Naive thymus-derived CD4-positive, alpha-beta T cell (primary cell): Measurements from ENCODE around the gene CHKA. TPM values are rescaled to one million over a fixed set of nuclear protein-coding genes. Genes with fewer than 3 reads are reported as not detected.

Source experiments
- ATAC-seq: fragments of 150-1000 bp; cut with Tn5 transposase; 2 replicates; pipeline ENCODE4 v1.10.0; 2021; ENCODE audit warnings: mild to moderate bottlenecking, moderate library complexity
- CTCF ChIA-PET: fragments of 350-600 bp; sonication (Branson Sonifier 250); formaldehyde crosslinking; loops from one replicate; lab custom pipeline; 2021; ENCODE audit warnings: antibody characterized with exemption; lab: Charles Lee
- POLR2A ChIA-PET: fragments of 350-600 bp; sonication (Branson Sonifier 250); formaldehyde crosslinking; loops from one replicate; lab custom pipeline; 2021; ENCODE audit warnings: antibody characterized with exemption, inconsistent platforms; lab: Charles Lee
- DNase-seq, 9 donors: peaks; one replicate each; pipeline versions ENCODE4 v3.0.0 to v3.0.0-alpha.2; 2020 to 2022; ENCODE audit warnings: mixed read lengths in 1 of 9
- H3K27ac ChIP-seq: one replicate; pipeline ENCODE4 v1.7.0; 2013; ENCODE audit warnings: mild to moderate bottlenecking, low read depth, low read length, moderate library complexity
- H3K27me3 ChIP-seq, 2 donors: one replicate each; pipeline ENCODE4 v1.7.0; 2013; ENCODE audit warnings: low read length in 2 of 2, mild to moderate bottlenecking in 2 of 2, moderate library complexity in 2 of 2; ENCODE audit not compliant: control insufficient read depth in 2 of 2, insufficient read depth in 2 of 2
- H3K36me3 ChIP-seq, 3 experiments: 1 replicate in 2 of 3; 2 replicates in 1 of 3; pipeline ENCODE4 v1.7.0; 2013; ENCODE audit warnings: low read length in 3 of 3, mild to moderate bottlenecking in 3 of 3, moderate library complexity in 1 of 3; ENCODE audit not compliant: insufficient read depth in 3 of 3, control insufficient read depth in 2 of 3
- H3K4me1 ChIP-seq, 2 donors: one replicate each; pipeline ENCODE4 v1.7.0; 2013; ENCODE audit warnings: low read length in 2 of 2, mild to moderate bottlenecking in 2 of 2, moderate library complexity in 1 of 2; ENCODE audit not compliant: control insufficient read depth in 2 of 2, insufficient read depth in 2 of 2
- H3K4me3 ChIP-seq: 2 replicates; pipeline ENCODE4 v1.7.0; 2013; ENCODE audit warnings: mild to moderate bottlenecking, low read length
- H3K9me3 ChIP-seq, 3 experiments: 1 replicate in 2 of 3; 2 replicates in 1 of 3; pipeline ENCODE4 v1.7.0; 2013; ENCODE audit warnings: low read length in 3 of 3; ENCODE audit not compliant: control insufficient read depth in 2 of 3
- H3K27ac Mint-ChIP-seq, 9 donors: one replicate each; pipeline ENCODE4 v1.8.0; 2020 to 2022; ENCODE audit warnings: mixed read lengths in 9 of 9, mild to moderate bottlenecking in 8 of 9, moderate library complexity in 5 of 9, inconsistent platforms in 2 of 9
- H3K27me3 Mint-ChIP-seq, 5 donors: one replicate each; pipeline ENCODE4 v1.8.0; 2021 to 2022; ENCODE audit warnings: mixed read lengths in 5 of 5, mild to moderate bottlenecking in 1 of 5
- H3K36me3 Mint-ChIP-seq, 5 donors: one replicate each; pipeline ENCODE4 v1.8.0; 2020 to 2022; ENCODE audit warnings: mixed read lengths in 5 of 5, mild to moderate bottlenecking in 3 of 5, inconsistent platforms in 1 of 5
- H3K4me1 Mint-ChIP-seq, 7 donors: one replicate each; pipeline ENCODE4 v1.8.0; 2020 to 2022; ENCODE audit warnings: mixed read lengths in 7 of 7, mild to moderate bottlenecking in 3 of 7, inconsistent platforms in 1 of 7
- H3K4me3 Mint-ChIP-seq, 10 donors: one replicate each; pipeline ENCODE4 v1.8.0; 2020 to 2022; ENCODE audit warnings: mild to moderate bottlenecking in 10 of 10, mixed read lengths in 10 of 10, moderate library complexity in 6 of 10, inconsistent platforms in 2 of 10
- H3K9me3 Mint-ChIP-seq, 11 donors: one replicate each; pipeline ENCODE4 v1.8.0; 2020 to 2022; ENCODE audit warnings: mixed read lengths in 11 of 11, mild to moderate bottlenecking in 4 of 11, inconsistent platforms in 1 of 11, moderate library complexity in 1 of 11
- intact Hi-C, 2 donors: fragments of 100-400 bp; cut with micrococcal nuclease; formaldehyde crosslinking; loops; one replicate each; pipeline ENCODE4 v1.15.1; 2023
- polyA plus RNA-seq, 2 donors: library from polyadenylated mRNA; unstranded; fragments of 300-500 nt; fragmentation: Illumina TruSeq; gene quantifications; one replicate each; pipeline ENCODE4 v1.2.3, GENCODE V29; 2021
- total RNA-seq, 6 experiments: library from RNA in 5 of 6; stranded (reverse) in 5 of 6; gene quantifications; 1 replicate in 5 of 6; 2 replicates in 1 of 6; pipeline ENCODE4 v1.2.3 and lab custom pipeline; 2021 to 2026

CHKA gene
- total and polyA plus RNA-seq, 7 experiments from 2014 or later, result 1.4 to 31.3 (median 7.1) TPM

DNA sequence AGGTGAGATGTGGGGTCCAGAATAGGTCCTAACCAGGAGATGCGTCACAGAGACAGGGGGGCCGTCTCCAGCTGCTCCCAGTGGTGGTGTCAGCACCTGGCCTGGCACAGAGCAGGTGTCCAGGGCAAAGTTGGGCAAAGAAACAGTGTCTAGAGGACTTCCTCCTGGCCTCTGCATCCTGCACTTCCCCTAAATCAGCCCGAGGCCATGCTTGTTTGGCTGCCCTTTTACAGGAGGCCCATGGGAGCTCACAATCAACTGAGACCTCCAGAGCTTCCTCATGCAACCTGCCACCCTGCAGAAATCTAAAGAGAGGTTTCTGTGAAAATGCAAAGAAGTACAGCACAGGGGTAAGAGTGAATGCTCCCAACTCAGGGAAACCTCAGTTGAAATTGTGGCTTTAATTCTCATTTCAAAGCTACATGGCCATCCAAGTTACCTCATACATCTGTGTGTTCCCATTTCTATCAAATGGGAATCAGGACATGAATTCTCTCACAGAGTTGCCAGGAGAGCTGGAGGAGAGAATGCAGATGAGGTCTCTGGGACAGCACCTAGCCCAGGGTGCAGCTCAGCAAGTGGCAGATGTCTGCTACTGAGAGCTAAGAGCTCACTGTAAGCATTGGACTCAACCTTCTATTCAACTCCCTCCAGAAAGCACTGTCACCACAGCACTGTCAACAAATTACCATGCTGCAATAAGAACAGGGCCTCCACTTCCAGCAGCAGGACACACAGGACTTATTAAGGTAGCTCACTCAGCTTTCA is 49.7 kb downstream of the CHKA start:
- DNase-seq (no peak), ATAC-seq (peak; percentile 20)
- ChIA-PET POLR2A (no interaction called here), CTCF (no interaction called here)
- Histone ChIP-seq H3K9me3 (no peaks in the 10 kb centered on the region), H3K4me3 (no peak overlapping the region), H3K27me3 (no peaks in the 10 kb centered on the region), H3K27ac (no peak overlapping the region), H3K36me3 (peaks cover 0 to 20% (median 0%) of the 10 kb centered on the region in 3 experiments), H3K4me1 (no peaks in the 10 kb centered on the region)
- H3K4me3 Mint-ChIP-seq, result no peak overlapping the region
- H3K4me1 Mint-ChIP-seq, result no peaks in the 10 kb centered on the region
- H3K36me3 Mint-ChIP-seq, result peaks cover 0 to 36% (median 10%) of the 10 kb centered on the region in 5 donors
- H3K9me3 Mint-ChIP-seq, result peaks cover 0 to 2% (median 0%) of the 10 kb centered on the region in 11 donors
- no peaks in the 10 kb centered on the region for H3K27me3 Mint-ChIP-seq
- intact Hi-C loops, result no loop called here
- peak overlapping the region in 1 of 9 donors; percentile 32 for H3K27ac Mint-ChIP-seq

DNA sequence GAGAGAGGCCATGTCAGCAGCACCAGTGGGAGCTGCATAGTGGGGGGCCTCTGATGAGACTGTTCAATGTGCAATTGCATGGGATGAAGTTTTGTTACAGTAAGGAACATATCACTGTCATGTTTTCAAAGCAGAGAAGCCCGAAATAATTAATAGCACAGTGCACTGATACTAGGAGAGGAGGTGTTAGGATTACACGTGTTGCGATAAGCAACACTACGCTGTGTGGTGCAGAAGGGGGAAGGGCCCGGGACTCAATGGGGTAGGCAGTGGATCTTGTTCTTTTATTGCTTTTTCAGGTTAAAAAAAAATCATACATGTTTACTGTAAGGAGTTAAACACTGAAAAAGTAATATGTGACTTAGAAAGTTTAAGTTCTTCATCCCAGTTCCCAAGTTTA is 53.2 kb downstream of the CHKA start:
- Histone ChIP-seq H3K4me3 (no peak overlapping the region), H3K4me1 (no peaks in the 10 kb centered on the region), H3K27me3 (no peaks in the 10 kb centered on the region), H3K36me3 (peaks cover 0 to 23% (median 0%) of the 10 kb centered on the region in 3 experiments), H3K27ac (no peak overlapping the region), H3K9me3 (no peaks in the 10 kb centered on the region)
- intact Hi-C loops, result no loop called here
- H3K27me3 Mint-ChIP-seq, result no peaks in the 10 kb centered on the region
- CTCF ChIA-PET, result no interaction called here
- no peak overlapping the region for H3K4me3 Mint-ChIP-seq
- DNase-seq, result no peak
- no peaks in the 10 kb centered on the region for H3K9me3 Mint-ChIP-seq
- peaks cover 0 to 55% (median 15%) of the 10 kb centered on the region in 5 donors for H3K36me3 Mint-ChIP-seq
- H3K4me1 Mint-ChIP-seq, result no peaks in the 10 kb centered on the region
- peak overlapping the region in 1 of 9 donors; percentile 21 for H3K27ac Mint-ChIP-seq
- ATAC-seq, result no peak
- POLR2A ChIA-PET, result interaction anchor here (0.9 kb wide), 1 partner anchor 31 kb away, joined by 3 read pairs; no protein-coding TSS in a partner anchor

DNA sequence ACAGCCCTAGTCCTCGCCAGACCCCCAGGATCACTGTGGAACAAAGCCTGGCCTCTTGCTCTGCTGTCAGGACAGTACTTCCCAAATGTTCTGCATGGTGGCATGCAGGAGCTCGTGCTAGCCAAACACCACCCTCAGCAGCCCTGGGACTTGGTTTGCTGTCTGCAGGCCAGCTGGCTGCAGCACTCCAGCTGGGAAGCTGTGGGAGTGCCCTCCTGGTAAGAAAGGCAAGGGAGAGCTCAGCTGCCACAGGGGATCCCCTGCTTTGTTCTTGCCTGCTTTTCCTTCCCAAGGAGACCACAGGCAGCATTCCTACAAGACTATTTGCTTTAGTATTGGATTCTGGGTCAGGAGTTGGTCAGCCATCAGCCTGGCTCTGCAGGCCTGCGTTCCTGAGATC is 54.4 kb downstream of the CHKA start:
- no peaks in the 10 kb centered on the region for H3K9me3 Mint-ChIP-seq
- DNase-seq, result no peak
- CTCF ChIA-PET, result no interaction called here
- ATAC-seq, result no peak
- Histone ChIP-seq H3K9me3 (no peaks in the 10 kb centered on the region), H3K27me3 (no peaks in the 10 kb centered on the region), H3K36me3 (peaks cover 0 to 23% (median 0%) of the 10 kb centered on the region in 3 experiments), H3K4me1 (no peaks in the 10 kb centered on the region), H3K4me3 (no peak overlapping the region), H3K27ac (no peak overlapping the region)
- POLR2A ChIA-PET, result no interaction called here
- no peak overlapping the region for H3K4me3 Mint-ChIP-seq
- no peaks in the 10 kb centered on the region for H3K27me3 Mint-ChIP-seq
- H3K36me3 Mint-ChIP-seq, result peaks cover 0 to 53% (median 15%) of the 10 kb centered on the region in 5 donors
- H3K4me1 Mint-ChIP-seq, result no peaks in the 10 kb centered on the region
- H3K27ac Mint-ChIP-seq, result no peak overlapping the region
- intact Hi-C loops, result no loop called here

DNA sequence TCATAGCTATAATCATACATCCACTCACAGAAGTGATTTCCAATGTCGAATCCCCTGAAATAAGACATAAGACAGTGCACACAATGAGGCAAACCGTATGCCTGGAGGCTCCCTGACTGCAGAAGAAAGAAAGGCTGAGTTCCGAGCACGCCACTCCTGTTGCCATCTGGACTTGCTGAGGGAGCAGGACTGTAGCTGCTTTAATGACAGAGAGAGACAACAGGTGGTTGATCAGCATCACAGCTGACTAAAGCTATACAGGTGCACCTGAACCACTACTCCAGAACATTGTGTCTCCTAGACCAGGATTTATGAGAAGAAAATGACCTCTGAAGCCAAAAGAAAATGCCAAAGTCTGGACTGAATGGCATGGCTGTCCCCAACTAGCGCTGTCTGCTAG is 55.3 kb downstream of the CHKA start:
- no peaks in the 10 kb centered on the region for H3K4me1 Mint-ChIP-seq
- Histone ChIP-seq H3K36me3 (peaks cover 0 to 19% (median 0%) of the 10 kb centered on the region in 3 experiments), H3K9me3 (no peaks in the 10 kb centered on the region), H3K27me3 (no peaks in the 10 kb centered on the region), H3K4me3 (no peak overlapping the region), H3K4me1 (no peaks in the 10 kb centered on the region), H3K27ac (no peak overlapping the region)
- H3K36me3 Mint-ChIP-seq, result peaks cover 0 to 56% (median 16%) of the 10 kb centered on the region in 5 donors
- ATAC-seq (no peak), DNase-seq (no peak)
- intact Hi-C loops, result no loop called here
- ChIA-PET POLR2A (no interaction called here), CTCF (no interaction called here)
- H3K9me3 Mint-ChIP-seq, result no peaks in the 10 kb centered on the region
- H3K27me3 Mint-ChIP-seq, result no peaks in the 10 kb centered on the region
- no peak overlapping the region for H3K27ac Mint-ChIP-seq
- no peak overlapping the region for H3K4me3 Mint-ChIP-seq

DNA sequence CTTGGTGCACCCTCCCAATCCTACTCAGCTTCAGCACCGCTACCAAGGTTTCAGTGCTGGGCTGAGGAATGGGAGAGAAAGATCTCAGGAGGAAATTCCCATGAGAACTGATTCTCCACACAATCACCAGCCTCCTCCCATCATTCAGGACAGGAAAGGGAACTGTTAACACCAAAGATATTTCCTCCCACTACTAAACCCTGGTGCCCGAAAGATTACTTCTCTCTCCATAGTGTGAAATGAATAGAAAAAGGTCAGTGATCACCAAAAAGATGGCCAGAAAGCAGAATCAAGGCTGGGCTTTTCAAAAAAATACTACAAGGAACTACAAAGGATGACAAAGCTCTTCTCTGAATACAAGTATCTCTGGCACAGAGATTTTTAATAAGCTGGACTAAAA is 56.3 kb downstream of the CHKA start:
- no peak for DNase-seq
- no peaks in the 10 kb centered on the region for H3K9me3 Mint-ChIP-seq
- no peak overlapping the region for H3K27ac Mint-ChIP-seq
- Histone ChIP-seq H3K36me3 (peaks cover 0 to 19% (median 0%) of the 10 kb centered on the region in 3 experiments), H3K27me3 (no peaks in the 10 kb centered on the region), H3K27ac (no peak overlapping the region), H3K4me3 (no peak overlapping the region), H3K4me1 (no peaks in the 10 kb centered on the region), H3K9me3 (no peaks in the 10 kb centered on the region)
- ChIA-PET POLR2A (no interaction called here), CTCF (interaction anchor here (0.7 kb wide), 1 partner anchor 118 kb away, joined by 4 read pairs; no protein-coding TSS in a partner anchor)
- no peak for ATAC-seq
- intact Hi-C loops, result no loop called here
- H3K27me3 Mint-ChIP-seq, result no peaks in the 10 kb centered on the region
- no peak overlapping the region for H3K4me3 Mint-ChIP-seq
- no peaks in the 10 kb centered on the region for H3K4me1 Mint-ChIP-seq
- peaks cover 2 to 49% (median 15%) of the 10 kb centered on the region in 5 donors for H3K36me3 Mint-ChIP-seq

DNA sequence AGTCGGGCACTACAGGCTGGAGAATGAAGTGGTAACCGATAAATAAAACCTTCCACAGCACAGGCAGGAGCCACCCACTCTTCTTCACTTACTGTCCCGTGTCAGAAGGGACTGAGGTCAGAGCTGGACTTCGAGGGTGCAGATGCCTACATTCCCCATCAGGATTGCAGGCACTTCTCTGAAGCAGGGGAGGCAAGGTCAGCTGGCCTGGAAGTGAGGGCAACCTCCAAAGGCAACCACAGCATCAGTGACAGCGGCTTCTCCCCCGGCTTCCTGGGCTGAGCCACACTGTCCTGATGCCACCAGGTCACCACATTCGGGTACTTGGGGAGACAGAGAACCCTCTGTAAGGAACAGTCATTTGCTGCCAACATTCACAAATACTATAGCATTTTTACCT is 59.7 kb downstream of the CHKA start:
- Mint-ChIP-seq H3K4me1 (no peaks in the 10 kb centered on the region), H3K36me3 (peaks cover 2 to 25% (median 6%) of the 10 kb centered on the region in 5 donors), H3K4me3 (no peak overlapping the region), H3K9me3 (no peaks in the 10 kb centered on the region), H3K27me3 (no peaks in the 10 kb centered on the region), H3K27ac (no peak overlapping the region)
- intact Hi-C loops, result no loop called here
- Histone ChIP-seq H3K27me3 (no peaks in the 10 kb centered on the region), H3K4me1 (no peaks in the 10 kb centered on the region), H3K36me3 (peaks cover 0 to 4% (median 0%) of the 10 kb centered on the region in 3 experiments), H3K27ac (no peak overlapping the region), H3K4me3 (no peak overlapping the region), H3K9me3 (no peaks in the 10 kb centered on the region)
- POLR2A ChIA-PET, result no interaction called here
- CTCF ChIA-PET, result no interaction called here
- no peak for ATAC-seq
- DNase-seq, result no peak

DNA sequence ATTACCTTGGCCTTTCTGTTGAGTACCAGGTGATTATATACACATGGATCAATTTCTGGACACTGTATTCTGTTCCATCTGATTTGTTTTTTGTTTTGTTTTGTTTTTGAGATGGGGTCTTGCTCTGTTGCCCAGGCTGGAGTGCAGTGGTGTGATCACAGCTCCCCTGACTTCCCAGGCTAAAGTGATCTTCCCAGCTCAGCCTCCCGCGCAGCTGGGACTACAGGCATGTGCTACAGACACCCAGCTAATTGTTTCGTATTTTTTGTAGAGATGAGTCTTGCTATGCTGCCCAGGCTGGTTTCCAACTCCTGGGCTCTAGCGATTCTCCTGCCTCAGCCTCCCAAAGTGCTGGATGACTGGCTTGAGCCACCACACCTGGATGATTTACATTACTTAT is 63.4 kb downstream of the CHKA start:
- POLR2A ChIA-PET, result no interaction called here
- Mint-ChIP-seq H3K9me3 (no peaks in the 10 kb centered on the region), H3K27ac (no peak overlapping the region), H3K4me1 (peaks cover 0 to 4% (median 0%) of the 10 kb centered on the region in 7 donors), H3K4me3 (no peak overlapping the region), H3K27me3 (no peaks in the 10 kb centered on the region), H3K36me3 (peaks cover 0 to 6% (median 2%) of the 10 kb centered on the region in 5 donors)
- ATAC-seq (no peak), DNase-seq (no peak)
- Histone ChIP-seq H3K4me1 (no peaks in the 10 kb centered on the region), H3K9me3 (no peaks in the 10 kb centered on the region), H3K27me3 (no peaks in the 10 kb centered on the region), H3K4me3 (no peak overlapping the region), H3K36me3 (peaks cover 0 to 5% (median 0%) of the 10 kb centered on the region in 3 experiments), H3K27ac (no peak overlapping the region)
- intact Hi-C loops, result no loop called here
- CTCF ChIA-PET, result no interaction called here
